HEK293 (cell line): ENCODE data around the gene HOXB7.

ENCODE experiments used
- CTCF ChIP-seq: fragments of 450-650 bp; formaldehyde crosslinking; IDR thresholded peaks from 2 replicates; pipeline ENCODE4 v1.5.1; 2016; ENCODE audit warnings: missing biosample characterization, missing genetic modification characterization
- GLIS1 ChIP-seq: fragments of 450-650 bp; formaldehyde crosslinking; IDR thresholded peaks from 2 replicates; pipeline ENCODE4 v1.5.1; 2016; ENCODE audit warnings: missing biosample characterization, missing genetic modification characterization
- GLIS2 ChIP-seq: fragments of 450-650 bp; formaldehyde crosslinking; IDR thresholded peaks from 2 replicates; pipeline ENCODE4 v1.5.1; 2016; ENCODE audit warnings: missing biosample characterization, missing genetic modification characterization
- IKZF3 ChIP-seq: fragments of 450-650 bp; IDR thresholded peaks from 2 replicates; pipeline ENCODE4 v1.5.0; 2018; ENCODE audit warnings: missing biosample characterization, mild to moderate bottlenecking, missing genetic modification characterization, moderate library complexity
- INSM2 ChIP-seq: fragments of 450-650 bp; formaldehyde crosslinking; IDR thresholded peaks from 2 replicates; pipeline ENCODE4 v1.5.1; 2016; ENCODE audit warnings: missing biosample characterization, missing genetic modification characterization
- MEIS1 ChIP-seq: sonication (generic); formaldehyde crosslinking; IDR thresholded peaks from 2 replicates; pipeline ENCODE4 v1.8.1; 2022; ENCODE audit warnings: missing genetic modification reagents, mild to moderate bottlenecking, borderline replicate concordance
- PRDM10 ChIP-seq: fragments of 450-650 bp; formaldehyde crosslinking; IDR thresholded peaks from 2 replicates; pipeline ENCODE4 v1.5.1; 2016; ENCODE audit warnings: missing biosample characterization, missing genetic modification characterization
- PRDM4 ChIP-seq: fragments of 450-650 bp; formaldehyde crosslinking; IDR thresholded peaks from 2 replicates; pipeline ENCODE4 v1.5.1; 2017; ENCODE audit warnings: missing biosample characterization, missing genetic modification characterization
- SP3 ChIP-seq: fragments of 450-650 bp; formaldehyde crosslinking; IDR thresholded peaks from 2 replicates; pipeline ENCODE4 v1.5.1; 2016; ENCODE audit warnings: missing biosample characterization, missing genetic modification characterization
- TRIM28 ChIP-seq: IDR thresholded peaks from 2 replicates; pipeline ENCODE4 v1.6.1; 2011; ENCODE audit warnings: low read length, control low read depth, borderline replicate concordance
- TSHZ1 ChIP-seq: fragments of 450-650 bp; formaldehyde crosslinking; IDR thresholded peaks from 2 replicates; pipeline ENCODE4 v1.5.1; 2016; ENCODE audit warnings: missing biosample characterization, missing genetic modification characterization, borderline replicate concordance
- ZBTB20 ChIP-seq: fragments of 450-650 bp; formaldehyde crosslinking; IDR thresholded peaks from 2 replicates; pipeline ENCODE4 v1.5.1; 2016; ENCODE audit warnings: missing biosample characterization, missing genetic modification characterization
- ZBTB8A ChIP-seq: fragments of 450-650 bp; formaldehyde crosslinking; IDR thresholded peaks from 2 replicates; pipeline ENCODE4 v1.5.1; 2016; ENCODE audit warnings: missing biosample characterization, missing genetic modification characterization
- ZNF133 ChIP-seq: fragments of 450-650 bp; formaldehyde crosslinking; IDR thresholded peaks from 2 replicates; pipeline ENCODE4 v1.5.1; 2016; ENCODE audit warnings: missing biosample characterization, missing genetic modification characterization
- ZNF146 ChIP-seq: fragments of 450-650 bp; formaldehyde crosslinking; IDR thresholded peaks from 2 replicates; pipeline ENCODE4 v1.5.1; 2016; ENCODE audit warnings: missing biosample characterization, missing genetic modification characterization
- ZNF2 ChIP-seq: fragments of 450-650 bp; formaldehyde crosslinking; IDR thresholded peaks from 2 replicates; pipeline ENCODE4 v1.5.1; 2016; ENCODE audit warnings: missing biosample characterization, missing genetic modification characterization
- ZNF248 ChIP-seq: fragments of 450-650 bp; formaldehyde crosslinking; IDR thresholded peaks from 2 replicates; pipeline ENCODE4 v1.5.1; 2017; ENCODE audit warnings: missing biosample characterization, missing genetic modification characterization
- ZNF561 ChIP-seq: fragments of 450-650 bp; IDR thresholded peaks from 2 replicates; pipeline ENCODE4 v1.5.1; 2018; ENCODE audit warnings: missing biosample characterization, missing genetic modification characterization, borderline replicate concordance
- ZNF596 ChIP-seq: fragments of 450-650 bp; IDR thresholded peaks from 2 replicates; pipeline ENCODE4 v1.5.0; 2018; ENCODE audit warnings: missing biosample characterization, mild to moderate bottlenecking, missing genetic modification characterization, moderate library complexity
- ZNF600 ChIP-seq: fragments of 450-650 bp; formaldehyde crosslinking; IDR thresholded peaks from 2 replicates; pipeline ENCODE4 v1.5.1; 2016; ENCODE audit warnings: missing biosample characterization, missing genetic modification characterization
- ZNF660 ChIP-seq: fragments of 450-650 bp; IDR thresholded peaks from 2 replicates; pipeline ENCODE4 v1.5.1; 2018; ENCODE audit warnings: missing biosample characterization, mild to moderate bottlenecking, missing genetic modification characterization
- ZNF837 ChIP-seq: fragments of 450-650 bp; formaldehyde crosslinking; IDR thresholded peaks from 2 replicates; pipeline ENCODE4 v1.5.1; 2016; ENCODE audit warnings: missing biosample characterization, missing genetic modification characterization
- ZSCAN30 ChIP-seq: fragments of 450-650 bp; IDR thresholded peaks from 2 replicates; pipeline ENCODE4 v1.5.1; 2018; ENCODE audit warnings: missing biosample characterization, mild to moderate bottlenecking, missing genetic modification characterization, moderate library complexity
- ZXDB ChIP-seq: fragments of 450-650 bp; formaldehyde crosslinking; IDR thresholded peaks from 2 replicates; pipeline ENCODE4 v1.5.1; 2016; ENCODE audit warnings: missing biosample characterization, missing genetic modification characterization

Gene HOXB7

GRCh38 chr17:48597778-48598631, 12.8 kb downstream of the HOXB7 start (continued):
- TF ChIP-seq ZNF146 (tag by site-specific recombination), result no peak; the same call in 1 of the 2 replicates
- TF ChIP-seq ZSCAN30, result peak; percentile 35; the same call in 1 of the 2 replicates
- peak; percentile 56 for TF ChIP-seq ZNF2 (tag by site-specific recombination)
- TF ChIP-seq ZBTB20 (tag by site-specific recombination), result peak; percentile 56; the same call in 1 of the 2 replicates
- no peak for TF ChIP-seq ZNF133
- no peak for TF ChIP-seq ZNF248 (tag by site-specific recombination)
- TF ChIP-seq ZNF837 (tag by site-specific recombination), result 0 out of 2 replicates have a peak, but pooled peaks have one; percentile 10
- TF ChIP-seq INSM2 (tag by site-specific recombination), result 0 out of 2 replicates have a peak, but pooled peaks have one; percentile 42
- TF ChIP-seq GLIS1 (tag by site-specific recombination), result peak; percentile 16; the same call in 1 of the 2 replicates
- TF ChIP-seq ZNF561 (tag by site-specific recombination), result peak; percentile 47; the same call in 1 of the 2 replicates
- 0 out of 2 replicates have a peak, but pooled peaks have one; percentile 31 for TF ChIP-seq SP3 (tag by site-specific recombination)
- peak; percentile 72 for TF ChIP-seq IKZF3 (tag by site-specific recombination)
- TF ChIP-seq PRDM4 (tag by site-specific recombination), result peak; percentile 42
- TF ChIP-seq ZNF596 (tag by site-specific recombination), result peak; percentile 44; the same call in 1 of the 2 replicates
- TF ChIP-seq ZNF660 (tag by site-specific recombination), result peak; percentile 12; the same call in 1 of the 2 replicates
- peak; percentile 57; the same call in 1 of the 2 replicates for TF ChIP-seq ZXDB (tag by site-specific recombination)
- TF ChIP-seq TSHZ1 (tag by site-specific recombination), result peak; percentile 10; the same call in 1 of the 2 replicates
- TF ChIP-seq ZNF600, result peak; percentile 95
- no peak for TF ChIP-seq GLIS2 (tag by site-specific recombination)
- TF ChIP-seq ZBTB8A (tag by site-specific recombination), result peak; percentile 83
- peak; percentile 75 for TF ChIP-seq TRIM28
- peak; percentile 57; the same call in 1 of the 2 replicates for TF ChIP-seq CTCF
- TF ChIP-seq MEIS1, result no peak
- TF ChIP-seq PRDM10, result peak; percentile 93
